Fibroblast of villous mesenchyme (primary cell): ENCODE results near the gene REEP1. TPM values are rescaled to one million over a fixed set of nuclear protein-coding genes. Genes with fewer than 3 reads are reported as not detected.
A peak's percentile ranks its signal among the peaks of the same experiment; 100 is the strongest.

Experiments
- DNase-seq: peaks from one replicate; pipeline ENCODE4 v3.0.0-alpha.2; 2010; ENCODE audit warnings: low read depth
- H3K4me3 ChIP-seq: 2 replicates; pipeline ENCODE4 v1.5.1; 2011; ENCODE audit warnings: low read depth, mild to moderate bottlenecking, low read length
- total RNA-seq: library from RNA; depleted of rRNA; stranded (reverse); fragments of >200 nt; gene quantifications from 2 replicates; pipeline ENCODE4 v1.2.3, GENCODE V29; 2012
- TF ChIP-seq, protein P1 (sequence below): IDR thresholded peaks from 2 replicates; pipeline ENCODE4 v1.5.1; 2012; ENCODE audit warnings: low read depth, mild to moderate bottlenecking, low read length; ENCODE audit not compliant: insufficient read depth

The REEP1 gene
- total RNA-seq, 1 donor: under 0.01 TPM

DNA sequence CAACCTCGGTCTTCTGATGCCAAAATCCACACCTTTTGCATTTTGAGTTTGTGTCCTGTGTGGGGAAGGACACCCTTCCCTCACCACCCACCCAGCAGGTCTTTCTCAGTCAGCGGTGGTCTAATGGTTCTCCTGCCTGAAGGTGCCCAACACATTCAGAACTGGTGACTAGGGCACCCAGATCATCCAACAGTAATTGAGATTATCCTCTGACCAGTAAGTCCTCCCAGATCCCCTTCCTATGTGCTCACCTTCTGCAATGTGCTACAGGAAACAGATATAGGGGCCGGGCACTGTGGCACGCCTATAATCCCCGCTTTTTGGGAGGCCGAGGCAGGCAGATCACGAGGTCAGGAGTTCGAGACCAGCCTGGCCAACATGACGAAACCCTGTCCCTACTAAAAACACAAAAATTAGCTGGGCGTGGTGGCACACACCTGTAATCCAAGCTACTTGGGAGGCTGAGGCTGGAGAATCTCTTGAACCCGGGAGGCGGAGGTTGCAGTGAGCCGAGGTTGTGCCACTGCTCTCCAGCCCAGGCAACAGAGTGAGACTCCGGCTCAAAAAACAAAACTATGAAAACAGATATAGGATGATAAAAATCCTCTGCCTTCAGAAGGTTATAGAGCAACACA lies 56.2 kb downstream of the REEP1 start:
- H3K4me3 ChIP-seq: no peak overlapping the region
- TF ChIP-seq, protein P1, sequence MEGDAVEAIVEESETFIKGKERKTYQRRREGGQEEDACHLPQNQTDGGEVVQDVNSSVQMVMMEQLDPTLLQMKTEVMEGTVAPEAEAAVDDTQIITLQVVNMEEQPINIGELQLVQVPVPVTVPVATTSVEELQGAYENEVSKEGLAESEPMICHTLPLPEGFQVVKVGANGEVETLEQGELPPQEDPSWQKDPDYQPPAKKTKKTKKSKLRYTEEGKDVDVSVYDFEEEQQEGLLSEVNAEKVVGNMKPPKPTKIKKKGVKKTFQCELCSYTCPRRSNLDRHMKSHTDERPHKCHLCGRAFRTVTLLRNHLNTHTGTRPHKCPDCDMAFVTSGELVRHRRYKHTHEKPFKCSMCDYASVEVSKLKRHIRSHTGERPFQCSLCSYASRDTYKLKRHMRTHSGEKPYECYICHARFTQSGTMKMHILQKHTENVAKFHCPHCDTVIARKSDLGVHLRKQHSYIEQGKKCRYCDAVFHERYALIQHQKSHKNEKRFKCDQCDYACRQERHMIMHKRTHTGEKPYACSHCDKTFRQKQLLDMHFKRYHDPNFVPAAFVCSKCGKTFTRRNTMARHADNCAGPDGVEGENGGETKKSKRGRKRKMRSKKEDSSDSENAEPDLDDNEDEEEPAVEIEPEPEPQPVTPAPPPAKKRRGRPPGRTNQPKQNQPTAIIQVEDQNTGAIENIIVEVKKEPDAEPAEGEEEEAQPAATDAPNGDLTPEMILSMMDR: no peak

DNA sequence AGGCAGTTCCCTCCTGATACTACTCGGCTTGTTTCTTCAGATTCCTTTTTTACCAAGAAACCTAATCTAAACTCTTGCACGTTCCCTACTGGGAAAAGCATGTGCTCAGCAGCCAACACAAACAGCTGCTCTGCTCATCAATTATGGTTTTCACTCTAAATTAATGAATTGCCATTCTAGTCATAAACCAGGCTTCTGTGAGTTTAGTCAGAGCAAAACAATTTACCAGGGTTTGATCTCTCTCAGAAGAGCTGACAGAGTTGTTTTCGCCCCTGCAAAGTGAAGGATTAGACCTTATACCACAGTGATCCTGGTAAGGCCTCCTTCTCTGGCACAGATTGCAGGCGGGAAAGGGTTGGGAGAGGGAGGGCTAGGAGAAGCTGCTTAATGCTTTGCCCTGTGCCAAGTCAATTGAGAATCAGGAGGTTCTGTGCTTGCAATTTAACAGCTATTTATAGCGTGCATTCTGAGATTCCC lies 57.2 kb downstream of the REEP1 start:
- no peak for DNase-seq
- TF ChIP-seq, protein P1: no peak
- no peak overlapping the region for H3K4me3 ChIP-seq

More for the DNA sequence above, 56.2 kb downstream of the REEP1 start:
- DNase-seq: no peak

DNA sequence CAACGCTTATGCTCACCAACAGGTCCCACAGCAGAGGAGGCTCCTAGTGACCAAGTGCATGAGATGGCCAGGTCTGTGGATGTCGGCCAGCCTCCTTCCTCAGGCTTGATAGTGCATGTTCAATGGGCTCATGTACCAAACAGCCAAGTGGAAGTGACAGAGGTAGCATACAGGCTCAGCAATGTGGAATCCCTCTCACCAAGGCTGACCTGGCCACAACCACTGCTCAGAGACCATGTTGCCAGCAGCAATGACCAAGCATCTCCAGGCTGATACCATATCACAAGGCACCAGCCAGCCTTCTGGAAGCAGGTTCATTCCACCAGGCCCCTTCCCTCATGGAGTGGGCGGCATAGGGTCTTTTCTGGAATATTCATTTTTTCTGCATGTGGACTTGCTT lies 61.5 kb downstream of the REEP1 start:
- no peak overlapping the region for H3K4me3 ChIP-seq
- DNase-seq: no peak
- TF ChIP-seq, protein P1: no peak

DNA sequence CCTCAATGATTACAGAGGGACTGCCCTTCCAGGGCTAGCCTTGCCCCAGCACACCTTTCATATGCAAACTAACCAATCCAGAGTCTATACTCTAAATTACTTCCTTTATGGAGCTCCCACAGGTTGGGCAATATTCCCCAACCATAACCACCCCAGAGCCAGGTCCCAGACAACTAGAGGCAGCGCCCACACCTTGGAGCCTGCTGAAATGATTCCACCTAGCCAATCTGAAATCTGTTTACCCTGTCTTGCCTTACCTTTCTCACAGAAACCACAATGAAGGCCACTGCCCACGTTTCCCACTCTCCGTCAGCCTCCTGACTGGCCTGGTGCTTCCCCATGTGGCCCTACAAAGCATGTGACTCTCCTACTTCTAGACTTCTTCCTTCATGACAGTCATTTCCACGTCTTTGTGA lies 62.0 kb downstream of the REEP1 start:
- TF ChIP-seq, protein P1: no peak
- no peak overlapping the region for H3K4me3 ChIP-seq
- no peak for DNase-seq

DNA sequence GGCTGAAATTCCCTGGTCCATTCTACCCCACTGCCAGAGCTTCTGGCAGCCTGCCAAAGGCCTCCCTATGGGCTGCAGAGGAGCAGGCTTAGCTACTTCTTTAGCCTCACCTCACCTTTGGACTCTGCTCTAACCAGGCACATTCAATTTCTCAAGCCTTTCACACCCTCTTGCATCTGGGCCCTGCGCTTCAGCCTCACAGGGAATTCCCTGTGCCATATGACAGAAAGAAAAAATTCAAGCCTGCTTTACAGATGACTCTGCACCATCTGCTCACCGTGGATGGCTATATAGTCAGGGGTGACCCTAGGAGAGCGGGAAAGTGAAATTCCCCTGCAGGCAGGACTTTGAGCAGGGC lies 62.5 kb downstream of the REEP1 start:
- TF ChIP-seq, protein P1: no peak
- H3K4me3 ChIP-seq: no peak overlapping the region
- DNase-seq: no peak

DNA sequence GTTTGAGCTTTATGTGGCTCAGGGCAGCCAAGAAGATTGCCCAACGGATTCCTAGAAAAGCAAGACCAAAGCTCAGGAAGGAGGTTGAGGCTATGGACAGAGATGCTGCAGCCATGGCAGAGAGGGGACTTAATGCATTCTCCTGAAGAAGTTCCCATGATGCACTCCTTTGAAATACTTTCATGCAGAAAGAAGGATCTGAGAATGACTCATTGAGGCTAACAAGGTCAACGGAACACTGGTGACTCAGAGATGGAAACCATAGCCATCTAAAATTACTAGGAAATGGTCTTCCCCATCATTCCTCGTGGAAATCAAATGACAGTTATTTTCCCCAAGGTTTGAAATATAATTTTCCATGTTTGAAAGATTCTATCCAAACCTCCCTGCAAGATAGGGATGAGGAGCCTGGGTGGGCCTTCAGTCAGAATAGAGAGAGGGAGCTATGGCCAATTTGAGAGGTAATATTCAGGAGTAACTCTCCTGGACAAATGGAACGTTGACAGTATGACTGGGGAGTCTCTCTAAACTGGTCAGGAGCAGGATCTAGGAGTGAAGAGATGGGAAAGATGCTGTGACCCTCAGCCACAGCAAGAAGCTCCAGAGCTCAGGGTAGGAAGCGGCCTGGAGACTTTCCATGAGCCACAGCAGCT lies 63.0 kb downstream of the REEP1 start:
- H3K4me3 ChIP-seq: no peak overlapping the region
- TF ChIP-seq, protein P1: no peak
- peak; percentile 20 for DNase-seq
